Measurements from ENCODE around the gene KCNJ10.
A peak's percentile ranks its signal among the peaks of the same experiment; 100 is the strongest.

The KCNJ10 gene

GRCh38 chr1:160046494-160047110 lies 23.4 kb downstream of the KCNJ10 start:
- peak overlapping the region; percentile 54 for H2AFZ ChIP-seq (ENCODE audit: low read length)
- TF ChIP-seq CTCF (IDR thresholded peaks at IDR 0.05; ENCODE audit: low read length): peak; percentile 89
- TF ChIP-seq EZH2phosphoT487 (IDR thresholded peaks at IDR 0.05; ENCODE audit: low read length): no peak
- TF ChIP-seq EZH2 (optimal IDR thresholded peaks at IDR 0.05; ENCODE audit: low read depth, low read length): no peak
- H3K4me3 ChIP-seq (ENCODE audit: low read length): peak overlapping the region; percentile 44
- H3K36me3 ChIP-seq (replicated peaks; ENCODE audit: insufficient read depth, low read length): no peaks in the 10 kb centered on the region
- no peaks in the 10 kb centered on the region for H4K20me1 ChIP-seq (ENCODE audit: insufficient read depth, low read length)
- no peaks in the 10 kb centered on the region for H3K9me3 ChIP-seq (replicated peaks; ENCODE audit: insufficient read depth, low read length)
- no peaks in the 10 kb centered on the region for H3F3A ChIP-seq (ENCODE audit: insufficient read depth, low read length)
- peak overlapping the region; percentile 77 for H3K4me2 ChIP-seq (ENCODE audit: low read depth, low read length)
- DNase-seq: peak; percentile 73
- no peaks in the 10 kb centered on the region for H3K9me2 ChIP-seq (replicated peaks; ENCODE audit: insufficient read depth, low read length)
- no peak overlapping the region for H3K27ac ChIP-seq (ENCODE audit: low read length)
- H3K79me2 ChIP-seq (ENCODE audit: low read length): no peaks in the 10 kb centered on the region
- H3K4me1 ChIP-seq (ENCODE audit: low read length): peaks cover 10% of the 10 kb centered on the region
- peaks cover 6% of the 10 kb centered on the region; the same call in 1 of the 2 replicates for H3K27me3 ChIP-seq (replicated peaks; ENCODE audit: insufficient read depth, low read length)
- H3K9ac ChIP-seq (ENCODE audit: low read length): peak overlapping the region; percentile 23; the same call in 1 of the 2 replicates

GRCh38 chr1:160045653-160046052 lies 24.3 kb downstream of the KCNJ10 start:
- H4K20me1 ChIP-seq (ENCODE audit: insufficient read depth, low read length): no peaks in the 10 kb centered on the region
- no peaks in the 10 kb centered on the region for H3K9me3 ChIP-seq (replicated peaks; ENCODE audit: insufficient read depth, low read length)
- H3K9ac ChIP-seq (ENCODE audit: low read length): no peak overlapping the region
- H2AFZ ChIP-seq (ENCODE audit: low read length): no peak overlapping the region
- H3K27ac ChIP-seq (ENCODE audit: low read length): no peak overlapping the region
- H3F3A ChIP-seq (ENCODE audit: insufficient read depth, low read length): no peaks in the 10 kb centered on the region
- H3K79me2 ChIP-seq (ENCODE audit: low read length): no peaks in the 10 kb centered on the region
- no peaks in the 10 kb centered on the region for H3K36me3 ChIP-seq (replicated peaks; ENCODE audit: insufficient read depth, low read length)
- H3K4me1 ChIP-seq (ENCODE audit: low read length): peaks cover 10% of the 10 kb centered on the region
- peaks cover 6% of the 10 kb centered on the region; the same call in 1 of the 2 replicates for H3K27me3 ChIP-seq (replicated peaks; ENCODE audit: insufficient read depth, low read length)
- H3K9me2 ChIP-seq (replicated peaks; ENCODE audit: insufficient read depth, low read length): no peaks in the 10 kb centered on the region
- H3K4me2 ChIP-seq (ENCODE audit: low read depth, low read length): no peak overlapping the region
- no peak for DNase-seq
- TF ChIP-seq EZH2 (optimal IDR thresholded peaks at IDR 0.05; ENCODE audit: low read depth, low read length): no peak
- no peak for TF ChIP-seq EZH2phosphoT487 (IDR thresholded peaks at IDR 0.05; ENCODE audit: low read length)
- no peak for TF ChIP-seq CTCF (IDR thresholded peaks at IDR 0.05; ENCODE audit: low read length)
- H3K4me3 ChIP-seq (ENCODE audit: low read length): no peak overlapping the region

GRCh38 chr1:160043543-160043942 lies 26.4 kb downstream of the KCNJ10 start:
- H3K27ac ChIP-seq (ENCODE audit: low read length): no peak overlapping the region
- no peak overlapping the region for H3K4me2 ChIP-seq (ENCODE audit: low read depth, low read length)
- DNase-seq: no peak
- no peaks in the 10 kb centered on the region for H3K9me3 ChIP-seq (replicated peaks; ENCODE audit: insufficient read depth, low read length)
- TF ChIP-seq EZH2 (optimal IDR thresholded peaks at IDR 0.05; ENCODE audit: low read depth, low read length) (no peak), CTCF (IDR thresholded peaks at IDR 0.05; ENCODE audit: low read length) (no peak), EZH2phosphoT487 (IDR thresholded peaks at IDR 0.05; ENCODE audit: low read length) (no peak)
- no peaks in the 10 kb centered on the region for H4K20me1 ChIP-seq (ENCODE audit: insufficient read depth, low read length)
- no peaks in the 10 kb centered on the region for H3F3A ChIP-seq (ENCODE audit: insufficient read depth, low read length)
- no peaks in the 10 kb centered on the region for H3K9me2 ChIP-seq (replicated peaks; ENCODE audit: insufficient read depth, low read length)
- H3K4me3 ChIP-seq (ENCODE audit: low read length): no peak overlapping the region
- H3K27me3 ChIP-seq (replicated peaks; ENCODE audit: insufficient read depth, low read length): peaks cover 6% of the 10 kb centered on the region; the same call in 1 of the 2 replicates
- H3K79me2 ChIP-seq (ENCODE audit: low read length): no peaks in the 10 kb centered on the region
- no peak overlapping the region for H2AFZ ChIP-seq (ENCODE audit: low read length)
- H3K9ac ChIP-seq (ENCODE audit: low read length): no peak overlapping the region
- H3K36me3 ChIP-seq (replicated peaks; ENCODE audit: insufficient read depth, low read length): no peaks in the 10 kb centered on the region
- peaks cover 10% of the 10 kb centered on the region for H3K4me1 ChIP-seq (ENCODE audit: low read length)

Data from MM.1S (cell line).